ENCODE measurements around the gene CLCN6. TPM values are rescaled to one million over a fixed set of nuclear protein-coding genes. Genes with fewer than 3 reads are reported as not detected.

Gene CLCN6
- total RNA-seq, 1 donor from 2014 or later = 16.1 TPM

- Histone ChIP-seq H3K27ac (replicated peaks) (peak overlapping the region; percentile 91), H3K9me3 (replicated peaks) (no peaks in the 10 kb centered on the region), H3K27me3 (ENCODE audit: low read depth) (no peaks in the 10 kb centered on the region), H3K4me3 (no peak overlapping the region), H3K4me1 (peaks cover 90% of the 10 kb centered on the region), H3K36me3 (no peaks in the 10 kb centered on the region)
- intact Hi-C loops (cut with micrococcal nuclease) = no loop called here
- TF ChIP-seq CTCF (IDR thresholded peaks at IDR 0.05; ENCODE audit: borderline replicate concordance) = no peak
- DNase-seq = peak; percentile 90
Measured at GRCh38 chr1:11882814-11883538, 77.0 kb downstream of the CLCN6 start.

- intact Hi-C loops (cut with micrococcal nuclease) = no loop called here
- H3K4me1 ChIP-seq = peaks cover 64% of the 10 kb centered on the region
Measured at GRCh38 chr1:11885916-11886315, 79.9 kb downstream of the CLCN6 start.

DNA sequence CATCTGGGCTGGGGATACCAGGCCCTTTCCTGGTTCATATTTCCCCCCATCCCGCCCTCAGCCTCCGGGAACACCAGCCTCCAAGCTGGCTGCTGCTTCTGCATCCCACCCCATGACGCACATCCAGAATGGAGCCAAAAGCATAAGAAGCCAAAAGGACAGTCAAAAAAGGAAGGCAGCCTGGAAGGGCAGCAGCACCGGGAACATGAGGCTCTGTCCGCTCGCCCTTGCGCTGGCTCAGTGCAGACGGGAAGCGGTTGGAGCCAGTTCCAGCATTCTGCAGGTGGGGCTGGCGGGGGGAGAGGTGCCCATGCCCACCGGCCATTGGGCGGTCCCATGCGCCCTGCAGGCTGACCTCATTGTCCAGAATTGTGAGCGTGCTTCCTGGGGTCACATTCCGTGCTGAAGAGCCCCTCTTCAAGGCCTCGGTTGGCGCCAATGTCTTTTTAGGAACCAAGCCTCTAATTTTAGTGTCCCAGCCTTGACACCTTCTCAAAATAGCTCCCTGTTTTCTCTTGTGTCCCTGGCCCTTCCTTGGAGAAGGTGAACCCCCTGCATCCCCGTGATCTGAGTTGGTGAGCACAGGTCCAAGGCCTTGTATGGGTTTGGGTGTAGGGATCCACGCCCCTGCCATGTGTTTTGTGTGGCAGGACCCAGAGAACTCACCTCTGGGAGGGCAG, 81.1 kb downstream of the CLCN6 start:
- DNase-seq = peak; percentile 81
- no peak for TF ChIP-seq CTCF (IDR thresholded peaks at IDR 0.05; ENCODE audit: borderline replicate concordance)
- intact Hi-C loops (cut with micrococcal nuclease) = no loop called here
- Histone ChIP-seq H3K4me3 (no peak overlapping the region), H3K36me3 (no peaks in the 10 kb centered on the region), H3K4me1 (peaks cover 52% of the 10 kb centered on the region), H3K27me3 (ENCODE audit: low read depth) (no peaks in the 10 kb centered on the region), H3K27ac (replicated peaks) (peak overlapping the region; percentile 89), H3K9me3 (replicated peaks) (no peaks in the 10 kb centered on the region)

More at GRCh38 chr1:11885916-11886315, 79.9 kb downstream of the CLCN6 start:
- no peak for TF ChIP-seq CTCF (IDR thresholded peaks at IDR 0.05; ENCODE audit: borderline replicate concordance)
- no peaks in the 10 kb centered on the region for H3K9me3 ChIP-seq (replicated peaks)
- H3K27ac ChIP-seq (replicated peaks) = peak overlapping the region; percentile 89
- H3K4me3 ChIP-seq = no peak overlapping the region
- H3K36me3 ChIP-seq = no peaks in the 10 kb centered on the region
- H3K27me3 ChIP-seq (ENCODE audit: low read depth) = no peaks in the 10 kb centered on the region
- peak; percentile 68 for DNase-seq

GRCh38 chr1:11887666-11888007, 81.6 kb downstream of the CLCN6 start:
- peaks cover 46% of the 10 kb centered on the region for H3K4me1 ChIP-seq
- H3K4me3 ChIP-seq = no peak overlapping the region
- H3K9me3 ChIP-seq (replicated peaks) = no peaks in the 10 kb centered on the region
- no peak for TF ChIP-seq CTCF (IDR thresholded peaks at IDR 0.05; ENCODE audit: borderline replicate concordance)
- peak overlapping the region; percentile 89 for H3K27ac ChIP-seq (replicated peaks)
- DNase-seq = no peak
- no peaks in the 10 kb centered on the region for H3K27me3 ChIP-seq (ENCODE audit: low read depth)
- no peaks in the 10 kb centered on the region for H3K36me3 ChIP-seq
- intact Hi-C loops (cut with micrococcal nuclease) = no loop called here

- intact Hi-C loops (cut with micrococcal nuclease) = no loop called here
- peaks cover 39% of the 10 kb centered on the region for H3K4me1 ChIP-seq
Measured at GRCh38 chr1:11888206-11888876, 82.3 kb downstream of the CLCN6 start.

More at GRCh38 chr1:11888206-11888876, 82.3 kb downstream of the CLCN6 start:
- Histone ChIP-seq H3K4me3 (no peak overlapping the region), H3K27ac (replicated peaks) (peak overlapping the region; percentile 89), H3K27me3 (ENCODE audit: low read depth) (no peaks in the 10 kb centered on the region), H3K9me3 (replicated peaks) (no peaks in the 10 kb centered on the region), H3K36me3 (no peaks in the 10 kb centered on the region)
- DNase-seq = no peak
- no peak for TF ChIP-seq CTCF (IDR thresholded peaks at IDR 0.05; ENCODE audit: borderline replicate concordance)

All from left ventricle myocardium inferior (tissue), 1 donor.